Muscle layer of duodenum (tissue), 2 donors: ENCODE results near the gene PTK7.
A peak's percentile ranks its signal among the peaks of the same experiment; 100 is the strongest.

Source experiments
- H3K27ac ChIP-seq: one replicate; pipeline ENCODE4 v1.7.0; 2013; ENCODE audit warnings: mild to moderate bottlenecking, low read length
- H3K27me3 ChIP-seq: one replicate; pipeline ENCODE4 v1.7.0; 2013; ENCODE audit warnings: low read depth, mild to moderate bottlenecking, control low read depth, low read length
- H3K36me3 ChIP-seq, 2 donors: one replicate each; pipeline ENCODE4 v1.7.0; 2013; ENCODE audit warnings: low read length in 2 of 2, control low read depth in 1 of 2, mild to moderate bottlenecking in 1 of 2; ENCODE audit not compliant: insufficient read depth in 2 of 2, control insufficient read depth in 1 of 2
- H3K4me1 ChIP-seq, 2 donors: one replicate each; pipeline ENCODE4 v1.7.0; 2013; ENCODE audit warnings: low read length in 2 of 2, mild to moderate bottlenecking in 2 of 2, control low read depth in 1 of 2, moderate library complexity in 1 of 2; ENCODE audit not compliant: insufficient read depth in 2 of 2, control insufficient read depth in 1 of 2
- H3K4me3 ChIP-seq, 2 donors: one replicate each; pipeline ENCODE4 v1.7.0; 2013; ENCODE audit warnings: low read length in 2 of 2, low read depth in 1 of 2, mild to moderate bottlenecking in 1 of 2
- H3K9me3 ChIP-seq, 2 donors: one replicate each; pipeline ENCODE4 v1.7.0; 2013; ENCODE audit warnings: low read length in 2 of 2, control low read depth in 1 of 2, mild to moderate bottlenecking in 1 of 2; ENCODE audit not compliant: control insufficient read depth in 1 of 2
- donor health status: healthy.

Gene PTK7

GRCh38 chr6:43176423-43176786 lies 100.3 kb downstream of the PTK7 start:
- Histone ChIP-seq H3K4me1 (peaks cover 17 to 33% of the 10 kb centered on the region in 2 donors), H3K27ac (no peak overlapping the region), H3K27me3 (no peaks in the 10 kb centered on the region), H3K36me3 (peaks cover 40 to 45% of the 10 kb centered on the region in 2 donors), H3K9me3 (no peaks in the 10 kb centered on the region), H3K4me3 (no peak overlapping the region)

GRCh38 chr6:43178150-43178549 lies 102.0 kb downstream of the PTK7 start:
- H3K27ac ChIP-seq = no peak overlapping the region
- H3K4me3 ChIP-seq = no peak overlapping the region
- no peaks in the 10 kb centered on the region for H3K9me3 ChIP-seq
- peaks cover 15 to 45% of the 10 kb centered on the region in 2 donors for H3K4me1 ChIP-seq
- H3K36me3 ChIP-seq = peaks cover 40 to 45% of the 10 kb centered on the region in 2 donors
- no peaks in the 10 kb centered on the region for H3K27me3 ChIP-seq

GRCh38 chr6:43178951-43179830 lies 103.1 kb downstream of the PTK7 start:
- Histone ChIP-seq H3K27ac (no peak overlapping the region), H3K4me3 (no peak overlapping the region), H3K9me3 (no peaks in the 10 kb centered on the region), H3K36me3 (peaks cover 40 to 48% of the 10 kb centered on the region in 2 donors), H3K27me3 (no peaks in the 10 kb centered on the region), H3K4me1 (peaks cover 6 to 45% of the 10 kb centered on the region in 2 donors)

- peaks cover 46 to 54% of the 10 kb centered on the region in 2 donors for H3K36me3 ChIP-seq
- H3K4me1 ChIP-seq = peaks cover 3 to 47% of the 10 kb centered on the region in 2 donors
- no peaks in the 10 kb centered on the region for H3K9me3 ChIP-seq
- H3K4me3 ChIP-seq = no peak overlapping the region
- no peaks in the 10 kb centered on the region for H3K27me3 ChIP-seq
- H3K27ac ChIP-seq = no peak overlapping the region
These were observed 103.9 kb downstream of the PTK7 start for GRCh38 chr6:43180058-43180457.

GRCh38 chr6:43180985-43181384 lies 104.9 kb downstream of the PTK7 start:
- Histone ChIP-seq H3K36me3 (peaks cover 46 to 54% of the 10 kb centered on the region in 2 donors), H3K4me1 (peaks cover 0 to 37% of the 10 kb centered on the region in 2 donors), H3K27ac (no peak overlapping the region), H3K27me3 (no peaks in the 10 kb centered on the region), H3K9me3 (no peaks in the 10 kb centered on the region), H3K4me3 (no peak overlapping the region)

- Histone ChIP-seq H3K27ac (peak overlapping the region; percentile 85), H3K4me1 (peaks cover 0 to 31% of the 10 kb centered on the region in 2 donors), H3K9me3 (no peaks in the 10 kb centered on the region), H3K36me3 (peaks cover 40 to 55% of the 10 kb centered on the region in 2 donors), H3K4me3 (peak overlapping the region; percentile 80 to 85), H3K27me3 (no peaks in the 10 kb centered on the region)
These were observed 105.5 kb downstream of the PTK7 start for GRCh38 chr6:43181621-43181941.

GRCh38 chr6:43181942-43182860 lies 106.1 kb downstream of the PTK7 start, which contains the start of gene CUL9:
CUL9 (plus strand) TSS chr6:43182196; CDS start chr6:43184311, 2,115 bp downstream.
- peak within 1 kb of the TSS; percentile 85 for H3K27ac ChIP-seq
- H3K4me1 ChIP-seq = peaks cover 0 to 29% of the 10 kb centered on the region in 2 donors
- peak within 1 kb of the TSS; percentile 80 to 85 for H3K4me3 ChIP-seq
- no peaks in the 10 kb centered on the region for H3K9me3 ChIP-seq
- H3K36me3 ChIP-seq = peaks cover 39 to 55% of the 10 kb centered on the region in 2 donors
- H3K27me3 ChIP-seq = no peaks in the 10 kb centered on the region

GRCh38 chr6:43183441-43183840 lies 107.3 kb downstream of the PTK7 start:
- H3K27me3 ChIP-seq = no peaks in the 10 kb centered on the region
- no peak overlapping the region for H3K27ac ChIP-seq
- no peaks in the 10 kb centered on the region for H3K9me3 ChIP-seq
- H3K4me1 ChIP-seq = peaks cover 0 to 29% of the 10 kb centered on the region in 2 donors
- H3K36me3 ChIP-seq = peaks cover 42 to 57% of the 10 kb centered on the region in 2 donors
- H3K4me3 ChIP-seq = peak overlapping the region in 1 of 2 donors; percentile 85

- Histone ChIP-seq H3K9me3 (no peaks in the 10 kb centered on the region), H3K27ac (no peak overlapping the region), H3K4me1 (peaks cover 0 to 29% of the 10 kb centered on the region in 2 donors), H3K36me3 (peaks cover 32 to 52% of the 10 kb centered on the region in 2 donors), H3K27me3 (no peaks in the 10 kb centered on the region), H3K4me3 (no peak overlapping the region)
These were observed 108.3 kb downstream of the PTK7 start for GRCh38 chr6:43184268-43184985.

- Histone ChIP-seq H3K4me3 (no peak overlapping the region), H3K27me3 (no peaks in the 10 kb centered on the region), H3K27ac (no peak overlapping the region), H3K4me1 (peaks cover 0 to 29% of the 10 kb centered on the region in 2 donors), H3K9me3 (no peaks in the 10 kb centered on the region), H3K36me3 (peaks cover 33 to 49% of the 10 kb centered on the region in 2 donors)
These were observed 109.4 kb downstream of the PTK7 start for GRCh38 chr6:43185391-43185985.
